Measurements from ENCODE around the gene TMA7B.

GRCh38 chr22:39967996-39968972, 8.1 kb downstream of the TMA7B start:
- TF ChIP-seq EZH2 (IDR thresholded peaks at IDR 0.05) (no peak), CTCF (IDR thresholded peaks at IDR 0.05) (no peak)
